GM12878 (cell line): ENCODE data around the gene ATP6V0A4. TPM values are rescaled to one million over a fixed set of nuclear protein-coding genes. Genes with fewer than 3 reads are reported as not detected.

Experiments used
- ATAC-seq: fragments of 200-7000 bp; cut with Tn5 transposase; 3 replicates; pipeline ENCODE4 v1.9.1; 2020; ENCODE audit warnings: mild to moderate bottlenecking, moderate library complexity
- BruUV-seq: library from RNA; stranded (reverse); fragments of 400-500 nt; replicated peaks from 2 replicates; lab custom pipeline; 2021; lab: Mats Ljungman, UMichigan
- CTCF ChIA-PET: fragments of 300-600 bp; sonication (Branson Sonifier 250); formaldehyde crosslinking; extraction: SDS; loops from one replicate; lab custom pipeline; 2021; ENCODE audit warnings: inconsistent platforms; lab: Yijun Ruan, JAX
- POLR2A ChIA-PET: fragments of 350-600 bp; formaldehyde crosslinking; extraction: SDS; loops from one replicate; lab custom pipeline; 2021; ENCODE audit warnings: inconsistent platforms; lab: Charles Lee
- RAD21 ChIA-PET: fragments of 300-600 bp; sonication (Branson Sonifier 250); formaldehyde crosslinking; loops from one replicate; lab custom pipeline; 2023; ENCODE audit warnings: antibody characterized with exemption; ENCODE audit not compliant: unreplicated experiment; lab: Charles Lee
- SMC1A ChIA-PET: fragments of 300-600 bp; sonication (Branson Sonifier 250); formaldehyde crosslinking; loops from one replicate; lab custom pipeline; 2023; ENCODE audit not compliant: unreplicated experiment, uncharacterized antibody; lab: Charles Lee
- DNase-seq: peaks from one replicate; pipeline ENCODE4 v3.0.0-alpha.2; 2011; ENCODE audit warnings: low read depth, low spot score
- FAIRE-seq: peaks from 3 replicates; lab custom pipeline; 2011; peaks lifted over from hg19 to GRCh38; lab: Jason Lieb, UNC
- H2AFZ ChIP-seq: 2 replicates; pipeline ENCODE4 v1.6.0; 2011; ENCODE audit warnings: low read depth, low read length, control low read depth; ENCODE audit not compliant: control insufficient read depth
- H3K27ac ChIP-seq: 2 replicates; pipeline ENCODE4 v1.5.1; 2011; ENCODE audit warnings: control low read depth; ENCODE audit not compliant: control insufficient read depth, insufficient read depth
- H3K27me3 ChIP-seq, 2 experiments: replicated peaks in 1 of 2; 2 replicates each; pipeline versions ENCODE4 v1.6.0 to v1.6.1; 2011; ENCODE audit warnings: low read length in 1 of 2; ENCODE audit not compliant: control insufficient read depth in 2 of 2, insufficient read depth in 2 of 2
- H3K36me3 ChIP-seq, 2 experiments: 2 replicates each; pipeline ENCODE4 v1.5.1; 2011; ENCODE audit warnings: low read length in 1 of 2; ENCODE audit not compliant: control insufficient read depth in 2 of 2, insufficient read depth in 2 of 2
- H3K4me1 ChIP-seq: 2 replicates; pipeline ENCODE4 v1.6.1; 2011; ENCODE audit warnings: mild to moderate bottlenecking, low read length, moderate library complexity, mixed read lengths; ENCODE audit not compliant: control insufficient read depth, insufficient read depth
- H3K4me2 ChIP-seq: 2 replicates; pipeline ENCODE4 v1.6.0; 2011; ENCODE audit warnings: control low read depth; ENCODE audit not compliant: control insufficient read depth, insufficient read depth
- H3K4me3 ChIP-seq: fragments of 200-600 bp; sonication (generic); 2 replicates; pipeline ENCODE4 v1.5.1; 2016
- H3K79me2 ChIP-seq: 2 replicates; pipeline ENCODE4 v1.6.0; 2011; ENCODE audit warnings: low read length; ENCODE audit not compliant: control insufficient read depth, insufficient read depth
- H3K9ac ChIP-seq: 2 replicates; pipeline ENCODE4 v1.8.0; 2011; ENCODE audit warnings: low read length, control low read depth, mixed read lengths; ENCODE audit not compliant: control insufficient read depth, insufficient read depth
- H3K9me3 ChIP-seq: replicated peaks from 3 replicates; pipeline ENCODE4 v1.5.1; 2011; ENCODE audit warnings: mild to moderate bottlenecking, low read length; ENCODE audit not compliant: control insufficient read depth, insufficient read depth
- H4K20me1 ChIP-seq: 2 replicates; pipeline ENCODE4 v1.6.0; 2011; ENCODE audit not compliant: control insufficient read depth, insufficient read depth
- BCL3 ChIP-seq: IDR thresholded peaks from 2 replicates; pipeline ENCODE4 v1.6.1; 2011; ENCODE audit warnings: borderline replicate concordance, low read depth, mild to moderate bottlenecking, moderate library complexity, low read length; ENCODE audit not compliant: insufficient read depth, poor library complexity, severe bottlenecking
- DPF2 ChIP-seq: fragments of 450-650 bp; IDR thresholded peaks from 2 replicates; pipeline ENCODE4 v1.6.1; 2017; ENCODE audit warnings: mild to moderate bottlenecking
- SREBF2 ChIP-seq: IDR thresholded peaks from 2 replicates; pipeline ENCODE4 v1.6.1; 2012; ENCODE audit warnings: mild to moderate bottlenecking, low read length
- ZBTB40 ChIP-seq: fragments of 450-650 bp; IDR thresholded peaks from 2 replicates; pipeline ENCODE4 v1.6.1; 2016; ENCODE audit warnings: mild to moderate bottlenecking, moderate library complexity, borderline replicate concordance
- ZZZ3 ChIP-seq: IDR thresholded peaks from 2 replicates; pipeline ENCODE4 v1.6.1; 2011; ENCODE audit warnings: low read depth; ENCODE audit not compliant: control insufficient read depth, insufficient read length
- WGBS: methylation state at CpG from one replicate; pipeline ENCODE4 v1.1.6; 2016; ENCODE audit warnings: low lambda C conversion rate; ENCODE audit not compliant: insufficient replicate concordance, insufficient coverage; ENCODE audit errors: missing lambda C conversion rate; 5-methylcytosine and 5-hydroxymethylcytosine counted together
- in situ Hi-C: fragments of 300-500 bp; cut with MboI; formaldehyde crosslinking; loops from 9 replicates; pipeline ENCODE4 v1.14.3; 2018; ENCODE audit warnings: mixed read lengths
- intact Hi-C: fragments of 100-400 bp; cut with micrococcal nuclease; formaldehyde crosslinking; loops from one replicate; pipeline ENCODE4 v1.14.2; 2022; ENCODE audit not compliant: unreplicated experiment
- polyA plus RNA-seq, 11 experiments: library from polyadenylated mRNA; depleted of rRNA in 4 of 11; unstranded in 6 of 11; stranded (reverse) in 5 of 11; fragments of >200 nt; fragmentation: Nextera tagmentation in 4 of 11; fragmentation: Illumina TruSeq in 1 of 11; extraction: Ambion mirVana in 4 of 11; extraction: Trizol in 1 of 11; gene quantifications; 1 replicate in 1 of 11; 2 replicates in 10 of 11; pipeline versions ENCODE4 v1.2.1 to v1.2.3, GENCODE V29; 2011 to 2016; ENCODE audit warnings: inconsistent platforms in 2 of 11, missing spikeins in 2 of 11, low read depth in 1 of 11
- total RNA-seq, 4 experiments: library from RNA; depleted of rRNA in 3 of 4; stranded (reverse); fragments of >200 nt in 3 of 4; fragmentation: Illumina TruSeq in 1 of 4; extraction: Trizol in 1 of 4; gene quantifications; 2 replicates each; pipeline versions ENCODE4 v1.2.1 to v1.2.3, GENCODE V29; 2013 to 2021

The ATP6V0A4 gene
- total and polyA plus RNA-seq, 10 of the 15 experiments (the other 5 are each of a cell fraction or from before 2014, with no cell fraction given): not detected

- TF ChIP-seq BCL3 (no peak), ZBTB40 (no peak), DPF2 (no peak)
- TF ChIP-seq, all 136 proteins: peak for 0
Measured at GRCh38 chr7:138809346-138809745, 11.3 kb upstream of the ATP6V0A4 start (continued).

GRCh38 chr7:138804618-138805017 lies 6.6 kb upstream of the ATP6V0A4 start:
- H3K4me1 ChIP-seq: no peaks in the 10 kb centered on the region
- no peak overlapping the region for H3K9ac ChIP-seq
- H3K27me3 ChIP-seq: no peaks in the 10 kb centered on the region
- ATAC-seq: no peak
- no peak for FAIRE-seq
- in situ Hi-C loops (no loop called here), intact Hi-C loops (no loop called here)
- no peaks in the 10 kb centered on the region for H3K36me3 ChIP-seq
- SMC1A ChIA-PET: no interaction called here
- no peak overlapping the region for H3K4me3 ChIP-seq
- no peak overlapping the region for H3K4me2 ChIP-seq
- RAD21 ChIA-PET: no interaction called here
- 0% methylated on average over 1 of the region's 1 CpG for WGBS
- CTCF ChIA-PET: no interaction called here
- DNase-seq: no peak
- no TSS peak for BruUV-seq
- no peak overlapping the region for H2AFZ ChIP-seq
- no peaks in the 10 kb centered on the region for H4K20me1 ChIP-seq
- H3K9me3 ChIP-seq: no peaks in the 10 kb centered on the region; the same call in 2 of the 3 replicates
- H3K27ac ChIP-seq: no peak overlapping the region
- POLR2A ChIA-PET: no interaction called here
- H3K79me2 ChIP-seq: no peaks in the 10 kb centered on the region
- TF ChIP-seq DPF2 (no peak), SREBF2 (no peak), ZZZ3 (no peak)
